NCI-H82 (cell line): Measurements from ENCODE around the gene CYSRT1.
A peak's percentile ranks its signal among the peaks of the same experiment; 100 is the strongest.

Experiments
- DNase-seq: peaks from one replicate; lab custom pipeline; 2025; lab: John Stamatoyannopoulos, UW

CYSRT1 gene

GRCh38 chr9:137190315-137190856, 34.6 kb upstream of the CYSRT1 start:
- peak; percentile 15 for DNase-seq

- no peak for DNase-seq
These were observed 33.7 kb upstream of the CYSRT1 start for GRCh38 chr9:137191245-137191644.

- no peak for DNase-seq
These were observed 33.1 kb upstream of the CYSRT1 start for GRCh38 chr9:137191691-137192447.

GRCh38 chr9:137192448-137192780, 32.6 kb upstream of the CYSRT1 start:
- DNase-seq, result no peak

- no peak for DNase-seq
These were observed 32.1 kb upstream of the CYSRT1 start for GRCh38 chr9:137192859-137193258.

GRCh38 chr9:137193771-137194170, 31.2 kb upstream of the CYSRT1 start:
- no peak for DNase-seq

GRCh38 chr9:137194388-137194787, 30.6 kb upstream of the CYSRT1 start:
- peak; percentile 48 for DNase-seq

GRCh38 chr9:137194909-137195308, 30.1 kb upstream of the CYSRT1 start:
- no peak for DNase-seq

- peak; percentile 42 for DNase-seq
These were observed 29.3 kb upstream of the CYSRT1 start for GRCh38 chr9:137195525-137196220.

- no peak for DNase-seq
These were observed 26.7 kb upstream of the CYSRT1 start for GRCh38 chr9:137198051-137198901.

- DNase-seq, result no peak
These were observed 26.1 kb upstream of the CYSRT1 start for GRCh38 chr9:137198902-137199283.

- DNase-seq, result no peak
These were observed 25.4 kb upstream of the CYSRT1 start for GRCh38 chr9:137199411-137200121.

GRCh38 chr9:137200311-137201204, 24.4 kb upstream of the CYSRT1 start, which contains the start of gene TPRN:
Gene TPRN, minus strand, starts transcription at chr9:137200741. Its CDS starts 30 bp downstream, at chr9:137200711.
- peak; percentile 100 for DNase-seq

GRCh38 chr9:137201205-137201868, 23.6 kb upstream of the CYSRT1 start:
- DNase-seq, result no peak

- no peak for DNase-seq
These were observed 22.0 kb upstream of the CYSRT1 start for GRCh38 chr9:137202966-137203365.

GRCh38 chr9:137204731-137205125, 20.2 kb upstream of the CYSRT1 start:
- DNase-seq, result no peak

GRCh38 chr9:137205126-137206069, 19.6 kb upstream of the CYSRT1 start, which contains the start of the genes NDOR1 and TMEM203:
Gene NDOR1, plus strand, starts transcription at chr9:137205700. Its CDS starts 78 bp downstream, at chr9:137205778.
Gene TMEM203, minus strand, starts transcription at chr9:137205648. Its CDS starts 234 bp downstream, at chr9:137205414.
- DNase-seq, result peak; percentile 89

GRCh38 chr9:137206602-137207001, 18.4 kb upstream of the CYSRT1 start:
- no peak for DNase-seq

- no peak for DNase-seq
These were observed 13.4 kb upstream of the CYSRT1 start for GRCh38 chr9:137211532-137211931.
